NK-92 (cell line): ENCODE data around the gene LRRFIP2.
"Not testable (repeated sequence)": the region's sequence is repeated elsewhere in the genome, so short reads cannot be mapped to it uniquely, and the experiment has no call there.

Experiments used
- DNase-seq: peaks from one replicate; lab custom pipeline; 2025; ENCODE audit not compliant: unreplicated experiment; lab: John Stamatoyannopoulos, UW

The LRRFIP2 gene

DNA sequence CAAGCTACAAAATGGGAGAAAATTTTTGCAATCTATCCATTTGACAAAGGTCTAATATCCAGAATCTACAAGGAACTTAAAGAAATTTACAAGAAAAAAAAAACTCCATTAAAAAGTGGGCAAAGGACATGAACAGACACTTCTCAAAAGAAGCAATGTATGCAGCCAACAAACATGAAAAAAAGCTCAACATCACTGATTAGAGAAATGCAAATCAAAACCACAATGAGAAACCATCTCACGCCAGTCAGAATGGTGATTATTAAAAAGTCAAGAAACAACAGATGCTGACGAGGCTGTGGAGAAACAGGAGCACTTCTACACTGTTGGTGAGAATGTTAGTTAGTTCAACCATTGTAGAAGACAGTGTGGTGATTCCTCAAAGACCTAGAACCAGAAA lies 27.5 kb downstream of the LRRFIP2 start:
- not testable (repeated sequence) for DNase-seq

DNA sequence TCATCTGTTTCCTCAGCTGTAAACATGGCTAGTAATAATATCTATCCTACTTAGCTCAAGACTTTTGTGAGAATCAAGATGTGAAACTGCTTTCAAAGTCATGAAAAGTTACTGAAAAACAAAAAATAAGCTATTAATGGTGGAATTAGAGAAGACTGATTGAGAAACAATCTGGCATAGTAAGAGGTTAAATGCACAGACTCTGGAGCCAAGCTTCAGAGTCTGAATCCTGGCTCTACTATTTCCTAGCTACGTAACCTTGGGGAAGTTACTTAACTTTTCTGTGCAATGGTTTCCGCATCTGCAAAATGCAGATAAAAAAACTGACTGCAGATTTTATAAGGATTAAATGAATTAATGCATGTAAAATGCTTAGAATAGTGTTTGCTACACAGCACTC lies 28.8 kb downstream of the LRRFIP2 start:
- DNase-seq: no peak

DNA sequence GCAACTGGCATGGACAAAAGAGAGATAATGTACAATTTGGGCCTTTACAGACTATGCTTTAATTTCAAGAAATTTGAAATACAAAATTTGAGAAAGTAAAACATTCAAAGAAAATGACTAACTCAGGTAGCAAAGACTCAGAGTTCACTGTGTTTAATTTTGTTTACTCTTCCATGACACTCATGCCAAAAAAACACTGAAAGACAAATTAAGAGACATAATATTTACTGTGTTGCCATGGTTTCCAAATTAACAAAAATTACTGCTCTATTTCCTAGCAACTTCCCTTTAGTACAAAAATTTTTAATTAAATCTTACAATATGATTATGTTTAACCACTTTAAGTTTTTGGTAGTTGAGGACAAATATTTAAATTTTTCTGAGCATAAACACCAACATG lies 29.6 kb downstream of the LRRFIP2 start:
- DNase-seq: no peak

DNA sequence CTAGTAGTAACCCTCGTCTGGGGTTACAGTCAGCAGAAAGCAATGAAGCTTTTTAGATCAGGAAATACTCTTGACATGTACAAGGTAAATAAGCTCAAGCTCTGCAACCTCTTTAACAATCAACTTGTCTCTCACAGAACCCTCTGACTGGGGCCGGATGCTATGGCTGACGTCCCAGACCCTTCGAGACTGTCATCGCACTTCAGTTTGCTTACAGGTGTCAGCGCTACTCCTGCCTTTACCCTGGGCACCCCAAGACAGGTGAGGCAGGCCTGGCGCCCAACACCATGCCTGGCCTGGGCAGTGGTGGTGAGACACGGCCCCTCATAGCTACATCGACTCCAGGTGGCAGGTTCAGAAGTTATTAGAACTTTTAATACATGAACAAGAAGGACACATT lies 30.6 kb downstream of the LRRFIP2 start:
- no peak for DNase-seq

DNA sequence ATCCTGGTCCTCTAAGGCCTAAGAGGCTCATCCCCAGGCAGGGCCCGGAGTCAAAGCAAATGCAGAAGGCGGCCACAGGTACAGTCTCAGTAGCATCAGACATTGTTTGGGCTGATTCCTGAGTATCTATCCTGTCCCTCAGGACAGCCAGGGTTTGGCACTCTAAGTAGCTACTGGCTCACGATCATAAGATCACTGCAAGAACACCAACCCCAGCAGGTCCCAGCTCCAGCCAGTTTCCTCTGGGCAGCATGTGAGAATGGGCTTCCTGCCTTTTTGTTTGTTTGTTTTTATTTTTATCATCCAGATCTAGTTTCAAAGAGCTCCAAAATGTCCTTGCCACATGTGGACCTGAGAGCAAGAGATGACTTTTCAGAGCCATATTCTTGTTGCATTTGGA lies 32.7 kb downstream of the LRRFIP2 start:
- no peak for DNase-seq

DNA sequence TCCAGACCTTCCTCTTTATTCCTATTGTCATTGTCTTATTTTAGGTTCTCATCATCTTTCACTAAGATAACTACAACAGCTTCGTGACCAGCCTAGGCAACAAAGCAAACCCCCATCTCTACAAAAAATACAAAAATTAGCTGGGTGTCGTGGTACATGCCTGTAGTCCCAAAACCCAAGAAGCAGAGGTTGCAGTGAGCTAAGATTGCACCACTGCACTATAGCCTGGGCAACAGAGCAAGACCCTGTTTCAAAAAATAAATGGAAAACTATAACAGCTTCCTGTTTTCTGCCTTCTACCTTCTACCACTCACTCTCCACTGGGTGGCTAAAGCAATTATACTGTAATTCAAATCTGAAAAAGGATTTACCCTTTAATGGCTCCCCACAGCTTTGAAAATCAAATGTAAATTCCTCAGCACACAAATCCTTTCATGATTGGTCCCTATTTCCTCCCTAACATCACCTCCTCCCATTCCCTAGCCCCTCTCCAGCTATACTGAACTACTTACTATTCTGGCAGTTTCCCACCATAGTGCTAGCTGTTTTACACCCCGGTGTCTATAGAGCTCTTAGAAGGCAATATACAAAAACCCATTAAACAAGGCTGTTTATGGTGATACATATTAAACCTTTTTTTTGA lies 33.4 kb downstream of the LRRFIP2 start:
- DNase-seq: no peak

DNA sequence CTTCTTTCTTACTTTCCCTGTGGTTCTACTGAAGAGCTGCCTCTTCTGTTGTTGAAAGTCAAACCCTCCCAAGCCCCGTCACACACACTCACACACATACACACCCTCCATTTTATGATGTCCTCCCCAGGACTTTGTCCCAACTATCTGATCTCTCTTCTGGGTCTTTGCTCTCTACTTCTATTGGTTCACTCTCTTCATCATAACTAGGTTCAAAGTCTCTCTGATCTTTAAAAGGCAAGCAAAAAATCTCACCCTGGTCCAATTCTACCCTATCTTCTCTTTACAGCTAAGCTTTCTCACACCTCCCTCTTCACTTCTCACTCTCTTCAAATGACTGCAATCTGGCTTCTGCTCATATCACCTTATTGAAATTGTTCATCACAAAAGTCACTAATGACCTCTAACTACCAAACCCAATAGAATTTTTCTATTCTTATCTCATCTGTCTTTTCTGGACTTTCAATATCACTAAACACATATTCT lies 34.8 kb downstream of the LRRFIP2 start:
- DNase-seq: no peak

DNA sequence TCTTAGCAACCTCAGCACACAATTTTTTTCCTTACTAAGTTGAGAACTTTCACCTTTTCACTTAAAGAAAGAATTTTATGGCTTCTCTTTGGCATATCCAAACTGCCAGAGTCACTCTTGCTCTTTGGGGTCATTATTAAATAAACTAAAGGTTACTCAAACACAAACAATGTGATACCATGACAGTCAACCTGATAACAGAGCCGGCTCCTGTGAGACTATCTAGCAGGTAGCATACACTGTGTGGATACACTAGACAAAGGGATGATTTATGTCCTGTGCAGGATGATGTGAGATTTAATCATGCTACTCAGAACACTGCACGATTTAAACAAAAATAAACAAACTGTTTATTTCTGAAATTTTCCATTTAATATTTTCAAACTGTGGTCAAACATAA lies 35.6 kb downstream of the LRRFIP2 start:
- DNase-seq: no peak

DNA sequence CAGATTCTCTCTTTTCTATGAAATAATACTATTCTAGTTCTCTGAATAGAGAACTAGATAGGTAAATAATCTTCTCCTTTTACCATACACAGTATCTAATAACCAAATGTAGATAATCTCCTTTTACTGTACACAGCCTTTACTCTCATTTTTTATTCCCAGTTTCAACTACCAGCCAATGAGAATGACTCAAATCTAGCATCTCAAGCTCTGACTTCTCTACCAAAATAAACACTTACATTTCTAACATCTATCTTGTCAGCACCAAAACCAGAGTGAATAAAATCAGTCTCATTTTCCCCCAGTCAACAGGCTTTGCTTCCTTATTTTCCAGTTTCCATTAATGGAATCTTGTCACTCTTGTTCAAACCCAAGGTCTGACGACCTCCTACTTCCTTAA lies 36.9 kb downstream of the LRRFIP2 start:
- DNase-seq: no peak

DNA sequence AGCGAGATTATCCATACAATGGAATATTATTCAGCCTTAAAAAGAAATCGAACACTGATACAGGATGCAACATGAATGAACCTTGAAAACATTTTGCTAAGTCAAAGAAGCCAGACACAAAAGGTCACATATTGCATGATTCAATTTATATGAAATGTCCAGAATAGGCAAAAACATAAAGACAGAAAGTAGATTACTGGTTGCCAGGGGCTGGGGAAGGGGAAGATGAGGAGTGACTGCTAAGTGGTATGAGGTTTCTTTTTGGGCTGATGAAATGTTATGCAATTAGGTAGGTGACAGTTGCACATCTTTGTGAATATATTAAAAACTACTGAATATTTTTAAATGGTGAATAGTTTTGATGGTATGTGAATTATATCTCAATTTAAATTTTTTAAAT lies 38.3 kb downstream of the LRRFIP2 start:
- no peak for DNase-seq

DNA sequence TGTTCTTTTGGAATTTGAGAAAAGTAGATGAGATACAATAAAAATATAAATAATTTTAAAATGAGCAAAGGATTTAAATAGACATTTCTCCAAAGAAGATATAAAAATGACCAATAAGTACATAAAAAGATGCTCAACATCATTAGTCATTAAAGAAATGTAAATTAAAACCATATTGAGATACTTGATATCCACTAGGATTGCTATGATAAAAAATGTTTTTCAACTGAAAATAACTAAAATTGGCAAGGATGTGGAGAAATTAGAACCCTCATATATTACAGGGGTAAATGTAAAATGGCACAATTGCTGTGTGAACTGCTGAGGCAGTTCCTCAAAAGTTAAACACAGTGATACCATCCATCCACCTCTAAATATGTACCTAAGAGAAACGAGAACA lies 38.8 kb downstream of the LRRFIP2 start:
- no peak for DNase-seq

DNA sequence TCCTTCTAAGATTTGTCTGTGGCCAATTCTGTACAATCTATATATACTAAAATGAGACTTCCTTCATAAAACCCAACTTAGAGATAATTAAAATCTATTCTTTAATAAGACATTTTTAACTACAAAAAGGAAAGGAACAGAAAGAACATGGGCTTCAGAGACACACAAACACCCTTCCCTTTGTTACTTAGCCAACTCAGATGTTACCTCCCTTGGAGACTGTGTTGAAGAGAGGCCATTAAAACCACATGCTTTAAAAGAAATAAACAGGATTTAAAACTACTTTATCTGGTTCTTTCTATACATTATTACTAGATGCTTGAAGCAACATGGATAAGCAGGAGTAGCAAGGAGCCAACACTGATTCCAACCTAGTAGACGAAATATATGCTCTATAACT lies 42.0 kb downstream of the LRRFIP2 start:
- no peak for DNase-seq

DNA sequence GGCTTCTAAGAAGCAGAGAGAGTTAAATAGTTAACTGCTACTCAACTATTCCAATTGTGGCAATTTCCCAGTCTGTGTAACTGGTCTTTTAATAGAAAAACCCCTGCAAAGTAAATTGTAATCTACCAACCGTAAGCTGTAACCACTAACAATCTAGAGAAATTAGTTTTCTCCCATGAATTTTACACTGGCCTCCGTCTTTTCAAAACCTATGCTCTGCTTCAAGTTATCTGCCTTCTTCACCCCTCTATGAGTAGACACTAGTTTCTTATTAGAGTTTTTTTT lies 42.6 kb downstream of the LRRFIP2 start:
- DNase-seq: no peak

DNA sequence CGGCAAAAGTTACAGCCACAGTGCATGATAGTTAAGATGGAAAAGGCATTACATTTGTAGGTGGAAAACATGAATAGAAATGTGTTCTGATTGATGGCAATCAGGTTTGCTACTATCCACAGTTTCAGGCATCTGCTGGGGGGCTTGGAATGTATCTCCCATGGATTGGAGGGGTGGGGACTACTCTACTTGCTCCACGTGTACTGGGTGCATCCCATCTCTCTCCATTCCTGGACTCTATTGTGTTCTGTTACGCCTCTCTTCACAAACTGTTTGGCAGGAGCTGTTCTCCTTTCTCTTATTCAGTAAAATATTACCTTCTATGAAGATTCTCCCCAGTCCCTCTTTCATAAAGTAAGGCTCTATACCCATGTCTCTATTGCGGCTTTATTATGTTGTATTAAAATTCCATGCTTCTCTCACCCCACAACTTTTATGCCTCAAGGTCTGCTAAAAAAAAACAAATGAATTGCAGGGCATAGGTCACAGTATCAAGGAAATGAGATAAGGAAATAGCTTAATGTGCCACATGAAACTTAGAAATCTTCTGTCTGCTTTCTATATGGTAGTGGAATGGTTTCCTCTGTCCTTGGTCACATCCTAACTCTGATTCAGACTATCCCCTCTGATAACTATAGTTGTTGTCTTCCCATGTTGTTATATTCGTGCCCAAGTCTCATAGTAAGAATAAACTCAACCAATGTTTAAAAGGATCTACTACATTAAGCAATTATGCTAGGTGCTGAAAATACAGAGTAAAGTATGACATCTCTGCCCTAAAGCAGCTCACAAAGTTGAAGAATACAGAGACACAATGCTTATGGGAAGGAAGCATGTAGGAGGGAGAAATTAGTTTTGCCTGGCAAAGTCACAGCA lies 43.2 kb downstream of the LRRFIP2 start:
- no peak for DNase-seq

DNA sequence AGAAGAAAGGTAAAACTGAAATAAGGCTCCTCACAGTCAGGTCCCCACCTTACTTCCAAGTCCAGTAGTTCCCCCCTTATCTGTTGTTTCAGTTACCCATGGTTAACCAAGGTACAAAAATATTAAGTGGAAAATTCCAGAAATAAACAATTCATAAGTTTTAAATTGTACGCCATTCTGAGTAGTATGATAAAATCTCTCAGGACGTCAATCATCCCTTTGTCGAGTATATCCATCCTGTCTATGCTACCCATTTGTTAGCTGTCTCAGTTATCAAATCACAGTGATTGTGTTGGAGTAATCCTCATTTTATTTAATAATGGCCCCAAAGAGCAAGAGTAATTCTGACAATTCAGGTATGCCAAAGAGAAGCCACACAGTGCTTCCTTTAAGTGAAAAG lies 43.9 kb downstream of the LRRFIP2 start:
- DNase-seq: no peak

DNA sequence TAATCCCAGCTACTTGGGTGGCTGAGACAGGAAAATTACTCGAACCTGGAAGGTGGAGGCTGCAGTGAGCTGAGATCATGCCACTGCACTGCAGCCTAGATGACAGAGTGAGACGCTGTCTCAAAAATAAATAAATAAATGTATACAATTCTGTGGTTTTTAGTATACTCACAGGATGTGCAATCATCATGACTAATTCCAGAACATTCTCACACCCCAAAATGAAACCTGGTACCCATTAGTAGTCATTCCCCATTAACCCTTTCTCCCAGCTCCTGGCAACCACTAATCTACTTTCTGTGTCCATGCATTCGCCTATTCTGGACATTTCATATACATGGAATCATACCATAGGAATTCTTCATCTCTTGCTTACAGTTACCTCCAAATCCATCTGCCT lies 44.5 kb downstream of the LRRFIP2 start:
- DNase-seq: no peak

DNA sequence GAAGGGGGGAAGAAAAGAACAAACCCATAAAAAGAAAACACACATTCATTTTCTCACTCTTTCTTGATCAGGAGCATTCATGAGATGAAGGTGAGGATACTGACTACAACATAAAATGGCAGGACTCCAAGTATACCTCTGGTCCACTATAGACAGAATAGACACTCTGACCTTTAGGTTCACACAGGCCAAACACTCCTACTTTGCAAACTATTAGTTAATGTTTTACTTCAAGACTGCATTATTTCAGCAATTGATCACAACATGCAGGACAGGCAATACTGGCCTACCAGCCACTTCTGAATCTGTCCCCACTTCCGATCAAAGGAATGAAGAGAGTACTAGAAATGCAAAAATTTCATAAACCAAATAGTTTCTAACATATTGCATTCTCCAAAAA lies 47.0 kb downstream of the LRRFIP2 start:
- DNase-seq: no peak

DNA sequence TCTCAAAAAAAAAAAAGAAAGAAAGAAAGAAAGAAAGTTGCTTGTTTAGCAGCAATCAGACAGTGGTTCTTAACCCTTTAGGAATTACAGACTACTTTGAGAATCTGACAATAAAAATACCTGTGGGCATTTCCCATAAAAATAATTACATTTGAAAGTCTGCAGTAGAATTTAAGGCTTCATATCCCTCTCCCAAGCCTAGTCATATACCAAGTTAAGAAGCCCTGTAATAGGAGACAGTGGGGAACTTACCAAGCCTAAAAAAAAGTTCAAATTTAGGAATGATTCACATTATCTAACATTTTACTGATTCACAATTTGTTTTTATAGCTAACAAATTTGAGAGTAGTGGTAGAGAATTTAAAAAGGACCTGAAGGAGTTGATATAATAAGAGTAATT lies 47.5 kb downstream of the LRRFIP2 start:
- no peak for DNase-seq

DNA sequence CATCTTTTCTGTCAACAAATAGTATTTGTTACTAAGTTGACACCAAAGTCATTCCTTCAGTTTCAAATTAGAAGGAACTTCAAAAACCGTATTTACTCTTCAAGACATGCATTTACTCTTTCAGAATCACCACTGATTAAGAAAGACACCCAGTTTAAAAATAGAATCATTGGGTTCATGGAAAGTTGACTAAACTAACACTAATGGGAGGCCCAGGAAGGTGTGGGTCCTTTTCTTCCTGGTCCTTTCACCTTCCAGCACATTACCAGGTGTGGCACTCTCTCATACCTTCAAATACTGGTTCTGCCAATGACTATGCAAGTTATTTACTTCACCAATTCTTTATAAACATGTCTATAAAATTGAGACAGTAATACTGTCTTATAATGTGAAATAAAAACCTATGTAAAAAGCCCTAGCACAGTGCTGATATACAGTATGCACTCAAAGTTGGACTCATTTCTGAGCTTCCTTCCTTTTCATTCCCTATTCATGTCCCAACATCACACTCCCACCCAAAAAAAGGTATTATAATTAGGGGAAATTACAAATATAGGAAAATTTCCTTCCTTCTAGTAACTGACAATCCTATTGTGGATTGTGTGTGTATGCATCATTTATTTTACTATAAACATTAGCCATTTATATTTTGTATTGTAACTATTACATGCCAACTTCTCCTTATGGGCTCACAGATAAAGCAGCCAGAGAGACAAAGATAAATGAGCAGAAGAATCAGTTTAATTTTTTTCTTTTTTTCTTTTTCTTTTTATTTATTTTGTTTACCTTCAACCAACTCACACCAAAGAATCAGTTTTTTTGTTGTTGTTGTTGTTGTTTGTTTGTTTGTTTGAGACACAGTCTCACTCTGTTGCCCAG lies 48.9 kb downstream of the LRRFIP2 start:
- no peak for DNase-seq

DNA sequence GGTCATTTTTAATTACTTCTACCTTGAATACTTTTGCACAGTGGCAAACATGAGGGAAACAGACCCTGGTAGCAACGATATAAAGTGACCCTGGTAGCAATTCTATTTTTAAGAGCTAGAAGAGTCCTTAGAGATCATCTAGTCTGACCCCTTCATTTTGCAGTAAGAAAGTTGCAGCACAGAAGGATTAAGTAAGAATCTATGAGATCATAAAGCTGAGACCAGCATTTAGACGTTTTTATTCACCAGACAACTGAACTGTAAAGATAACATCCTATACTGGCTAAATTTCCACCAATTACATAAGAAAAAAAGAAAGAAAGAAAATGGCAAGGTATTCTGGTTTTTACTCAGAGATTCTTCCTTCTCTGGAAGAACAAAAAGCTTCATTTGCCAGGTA lies 49.9 kb downstream of the LRRFIP2 start:
- no peak for DNase-seq

DNA sequence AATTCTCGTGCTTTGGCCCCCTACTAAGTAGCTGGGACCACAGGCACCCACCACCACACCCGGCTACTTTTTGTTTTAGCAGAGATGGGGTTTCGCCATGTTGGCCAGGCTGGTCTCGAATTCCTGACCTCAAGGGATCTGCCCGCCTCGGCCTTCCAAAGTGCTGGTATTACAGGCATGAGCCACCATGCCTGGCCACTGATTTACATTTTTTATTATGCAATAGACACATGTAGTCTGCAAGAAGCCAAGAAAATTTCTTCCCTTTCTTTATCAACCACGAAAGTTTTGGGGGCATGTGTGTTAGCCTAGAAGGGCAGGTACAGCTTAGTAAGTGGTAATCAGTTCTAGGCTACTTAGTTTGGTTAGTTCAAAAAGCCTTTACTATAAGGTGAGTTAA lies 51.1 kb downstream of the LRRFIP2 start:
- no peak for DNase-seq

DNA sequence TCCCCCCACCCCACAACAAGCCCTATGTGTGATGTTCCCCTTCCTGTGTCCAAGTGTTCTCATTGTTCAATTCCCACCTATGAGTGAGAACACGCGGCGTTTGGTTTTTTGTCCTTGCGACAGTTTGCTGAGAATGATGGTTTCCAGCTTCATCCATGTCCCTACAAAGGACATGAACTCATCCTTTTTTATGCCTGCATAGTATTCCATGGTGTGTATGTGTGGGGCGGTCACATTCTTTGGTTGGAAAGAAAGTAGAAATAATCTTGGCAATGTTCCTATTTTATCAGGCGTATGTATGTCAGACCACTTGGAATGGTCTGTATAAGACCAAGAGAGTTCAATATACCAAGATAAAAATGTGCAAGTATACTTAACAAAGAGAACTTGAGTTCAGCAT lies 52.3 kb downstream of the LRRFIP2 start:
- DNase-seq: not testable (repeated sequence)
